ENCODE measurements around the gene ARID1B.

DNA sequence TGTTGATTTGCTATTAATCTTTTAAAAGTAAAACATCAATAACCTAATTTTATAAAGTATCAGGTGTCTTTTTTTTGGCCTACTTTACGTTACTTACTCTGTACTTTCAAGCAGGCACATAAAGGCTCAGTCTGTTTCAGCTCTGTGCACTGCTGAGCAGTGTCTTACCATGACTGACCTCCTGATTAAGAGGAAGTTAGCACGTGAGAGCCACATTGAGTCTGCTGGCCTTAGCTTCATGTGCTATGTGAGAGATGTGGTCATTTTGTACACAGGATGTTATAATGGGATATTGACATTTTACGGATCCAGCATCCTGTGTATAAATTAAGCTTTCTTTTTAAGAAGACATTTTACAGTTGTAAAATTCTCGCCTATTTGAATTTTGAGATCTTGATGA is 31.9 kb downstream of the ARID1B start:
- TF ChIP-seq FOXP2 (optimal IDR thresholded peaks at IDR 0.05; ENCODE audit: borderline replicate concordance, extremely low read depth, extremely low read length, insufficient read depth) (peak; percentile 36), POLR2AphosphoS5 (IDR thresholded peaks at IDR 0.05; ENCODE audit: low read depth, low read length) (no peak), TAF1 (IDR thresholded peaks at IDR 0.05; ENCODE audit: borderline replicate concordance, insufficient read depth, low read length) (peak; percentile 24; the same call in 1 of the 2 replicates)
- TF ChIP-seq, protein P1, sequence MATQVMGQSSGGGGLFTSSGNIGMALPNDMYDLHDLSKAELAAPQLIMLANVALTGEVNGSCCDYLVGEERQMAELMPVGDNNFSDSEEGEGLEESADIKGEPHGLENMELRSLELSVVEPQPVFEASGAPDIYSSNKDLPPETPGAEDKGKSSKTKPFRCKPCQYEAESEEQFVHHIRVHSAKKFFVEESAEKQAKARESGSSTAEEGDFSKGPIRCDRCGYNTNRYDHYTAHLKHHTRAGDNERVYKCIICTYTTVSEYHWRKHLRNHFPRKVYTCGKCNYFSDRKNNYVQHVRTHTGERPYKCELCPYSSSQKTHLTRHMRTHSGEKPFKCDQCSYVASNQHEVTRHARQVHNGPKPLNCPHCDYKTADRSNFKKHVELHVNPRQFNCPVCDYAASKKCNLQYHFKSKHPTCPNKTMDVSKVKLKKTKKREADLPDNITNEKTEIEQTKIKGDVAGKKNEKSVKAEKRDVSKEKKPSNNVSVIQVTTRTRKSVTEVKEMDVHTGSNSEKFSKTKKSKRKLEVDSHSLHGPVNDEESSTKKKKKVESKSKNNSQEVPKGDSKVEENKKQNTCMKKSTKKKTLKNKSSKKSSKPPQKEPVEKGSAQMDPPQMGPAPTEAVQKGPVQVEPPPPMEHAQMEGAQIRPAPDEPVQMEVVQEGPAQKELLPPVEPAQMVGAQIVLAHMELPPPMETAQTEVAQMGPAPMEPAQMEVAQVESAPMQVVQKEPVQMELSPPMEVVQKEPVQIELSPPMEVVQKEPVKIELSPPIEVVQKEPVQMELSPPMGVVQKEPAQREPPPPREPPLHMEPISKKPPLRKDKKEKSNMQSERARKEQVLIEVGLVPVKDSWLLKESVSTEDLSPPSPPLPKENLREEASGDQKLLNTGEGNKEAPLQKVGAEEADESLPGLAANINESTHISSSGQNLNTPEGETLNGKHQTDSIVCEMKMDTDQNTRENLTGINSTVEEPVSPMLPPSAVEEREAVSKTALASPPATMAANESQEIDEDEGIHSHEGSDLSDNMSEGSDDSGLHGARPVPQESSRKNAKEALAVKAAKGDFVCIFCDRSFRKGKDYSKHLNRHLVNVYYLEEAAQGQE (IDR thresholded peaks at IDR 0.05; ENCODE audit: insufficient read depth in 1 of 2, low read depth in 2 of 2, low read length in 2 of 2): no peak
